GM12878 (cell line): ENCODE measurements around the gene CTIF. TPM values are rescaled to one million over a fixed set of nuclear protein-coding genes. Genes with fewer than 3 reads are reported as not detected.

Experiments used
- ATAC-seq: fragments of 200-7000 bp; cut with Tn5 transposase; 3 replicates; pipeline ENCODE4 v1.9.1; 2020; ENCODE audit warnings: mild to moderate bottlenecking, moderate library complexity
- BruUV-seq: library from RNA; stranded (reverse); fragments of 400-500 nt; replicated peaks from 2 replicates; lab custom pipeline; 2021; lab: Mats Ljungman, UMichigan
- CTCF ChIA-PET: fragments of 300-600 bp; sonication (Branson Sonifier 250); formaldehyde crosslinking; extraction: SDS; loops from one replicate; lab custom pipeline; 2021; ENCODE audit warnings: inconsistent platforms; lab: Yijun Ruan, JAX
- POLR2A ChIA-PET: fragments of 350-600 bp; formaldehyde crosslinking; extraction: SDS; loops from one replicate; lab custom pipeline; 2021; ENCODE audit warnings: inconsistent platforms; lab: Charles Lee
- RAD21 ChIA-PET: fragments of 300-600 bp; sonication (Branson Sonifier 250); formaldehyde crosslinking; loops from one replicate; lab custom pipeline; 2023; ENCODE audit warnings: antibody characterized with exemption; ENCODE audit not compliant: unreplicated experiment; lab: Charles Lee
- SMC1A ChIA-PET: fragments of 300-600 bp; sonication (Branson Sonifier 250); formaldehyde crosslinking; loops from one replicate; lab custom pipeline; 2023; ENCODE audit not compliant: unreplicated experiment, uncharacterized antibody; lab: Charles Lee
- DNase-seq: peaks from one replicate; pipeline ENCODE4 v3.0.0-alpha.2; 2011; ENCODE audit warnings: low read depth, low spot score
- FAIRE-seq: peaks from 3 replicates; lab custom pipeline; 2011; peaks lifted over from hg19 to GRCh38; lab: Jason Lieb, UNC
- H2AFZ ChIP-seq: 2 replicates; pipeline ENCODE4 v1.6.0; 2011; ENCODE audit warnings: low read depth, low read length, control low read depth; ENCODE audit not compliant: control insufficient read depth
- H3K27ac ChIP-seq: 2 replicates; pipeline ENCODE4 v1.5.1; 2011; ENCODE audit warnings: control low read depth; ENCODE audit not compliant: control insufficient read depth, insufficient read depth
- H3K27me3 ChIP-seq, 2 experiments: replicated peaks in 1 of 2; 2 replicates each; pipeline versions ENCODE4 v1.6.0 to v1.6.1; 2011; ENCODE audit warnings: low read length in 1 of 2; ENCODE audit not compliant: control insufficient read depth in 2 of 2, insufficient read depth in 2 of 2
- H3K36me3 ChIP-seq, 2 experiments: 2 replicates each; pipeline ENCODE4 v1.5.1; 2011; ENCODE audit warnings: low read length in 1 of 2; ENCODE audit not compliant: control insufficient read depth in 2 of 2, insufficient read depth in 2 of 2
- H3K4me1 ChIP-seq: 2 replicates; pipeline ENCODE4 v1.6.1; 2011; ENCODE audit warnings: mild to moderate bottlenecking, low read length, moderate library complexity, mixed read lengths; ENCODE audit not compliant: control insufficient read depth, insufficient read depth
- H3K4me2 ChIP-seq: 2 replicates; pipeline ENCODE4 v1.6.0; 2011; ENCODE audit warnings: control low read depth; ENCODE audit not compliant: control insufficient read depth, insufficient read depth
- H3K4me3 ChIP-seq: fragments of 200-600 bp; sonication (generic); 2 replicates; pipeline ENCODE4 v1.5.1; 2016
- H3K79me2 ChIP-seq: 2 replicates; pipeline ENCODE4 v1.6.0; 2011; ENCODE audit warnings: low read length; ENCODE audit not compliant: control insufficient read depth, insufficient read depth
- H3K9ac ChIP-seq: 2 replicates; pipeline ENCODE4 v1.8.0; 2011; ENCODE audit warnings: low read length, control low read depth, mixed read lengths; ENCODE audit not compliant: control insufficient read depth, insufficient read depth
- H3K9me3 ChIP-seq: replicated peaks from 3 replicates; pipeline ENCODE4 v1.5.1; 2011; ENCODE audit warnings: mild to moderate bottlenecking, low read length; ENCODE audit not compliant: control insufficient read depth, insufficient read depth
- H4K20me1 ChIP-seq: 2 replicates; pipeline ENCODE4 v1.6.0; 2011; ENCODE audit not compliant: control insufficient read depth, insufficient read depth
- ASH2L ChIP-seq: fragments of 300-600, 200-600 bp; sonication (generic); IDR thresholded peaks from 2 replicates; pipeline ENCODE4 v1.6.1; 2017; ENCODE audit warnings: low read depth, mild to moderate bottlenecking, borderline replicate concordance
- BMI1 ChIP-seq: fragments of 450-650 bp; IDR thresholded peaks from 2 replicates; pipeline ENCODE4 v1.6.1; 2016; ENCODE audit warnings: mild to moderate bottlenecking, moderate library complexity, borderline replicate concordance
- CHD2 ChIP-seq: IDR thresholded peaks from 2 replicates; pipeline ENCODE4 v1.6.1; 2011; ENCODE audit warnings: low read depth, low read length, improper control_type of control experiment, borderline replicate concordance
- ESRRA ChIP-seq: IDR thresholded peaks from 2 replicates; pipeline ENCODE4 v1.6.1; 2012; ENCODE audit warnings: mild to moderate bottlenecking, low read length, improper control_type of control experiment
- IRF4 ChIP-seq: IDR thresholded peaks from 2 replicates; pipeline ENCODE4 v1.6.1; 2011; ENCODE audit warnings: low read depth, low read length
- MEF2B ChIP-seq: fragments of 450-650 bp; IDR thresholded peaks from 2 replicates; pipeline ENCODE4 v1.6.1; 2018; ENCODE audit warnings: mild to moderate bottlenecking, moderate library complexity; ENCODE audit not compliant: partially characterized antibody, poor library complexity, severe bottlenecking
- NFYB ChIP-seq: IDR thresholded peaks from 2 replicates; pipeline ENCODE4 v1.6.1; 2011; ENCODE audit warnings: low read depth, mild to moderate bottlenecking, low read length, improper control_type of control experiment, moderate library complexity; ENCODE audit not compliant: insufficient read depth
- NR2C2 ChIP-seq: IDR thresholded peaks from 2 replicates; pipeline ENCODE4 v1.6.1; 2011; ENCODE audit warnings: borderline replicate concordance, low read depth; ENCODE audit not compliant: control insufficient read depth, insufficient read length
- RAD21 ChIP-seq: IDR thresholded peaks from 2 replicates; pipeline ENCODE4 v1.6.1; 2011; ENCODE audit warnings: mild to moderate bottlenecking, low read depth, low read length, moderate library complexity; ENCODE audit not compliant: insufficient read depth
- TBL1XR1 ChIP-seq: IDR thresholded peaks from 2 replicates; pipeline ENCODE4 v1.6.1; 2012; ENCODE audit warnings: low read depth, low read length, improper control_type of control experiment
- YBX1 ChIP-seq: fragments of 450-650 bp; IDR thresholded peaks from 2 replicates; pipeline ENCODE4 v1.6.1; 2016; ENCODE audit warnings: antibody characterized with exemption
- ZBED1 ChIP-seq: IDR thresholded peaks from 2 replicates; pipeline ENCODE4 v1.6.1; 2016; ENCODE audit warnings: borderline replicate concordance
- WGBS: methylation state at CpG from one replicate; pipeline ENCODE4 v1.1.6; 2016; ENCODE audit warnings: low lambda C conversion rate; ENCODE audit not compliant: insufficient replicate concordance, insufficient coverage; ENCODE audit errors: missing lambda C conversion rate; 5-methylcytosine and 5-hydroxymethylcytosine counted together
- in situ Hi-C: fragments of 300-500 bp; cut with MboI; formaldehyde crosslinking; loops from 9 replicates; pipeline ENCODE4 v1.14.3; 2018; ENCODE audit warnings: mixed read lengths
- intact Hi-C: fragments of 100-400 bp; cut with micrococcal nuclease; formaldehyde crosslinking; loops from one replicate; pipeline ENCODE4 v1.14.2; 2022; ENCODE audit not compliant: unreplicated experiment
- polyA plus RNA-seq, 11 experiments: library from polyadenylated mRNA; depleted of rRNA in 4 of 11; unstranded in 6 of 11; stranded (reverse) in 5 of 11; fragments of >200 nt; fragmentation: Nextera tagmentation in 4 of 11; fragmentation: Illumina TruSeq in 1 of 11; extraction: Ambion mirVana in 4 of 11; extraction: Trizol in 1 of 11; gene quantifications; 1 replicate in 1 of 11; 2 replicates in 10 of 11; pipeline versions ENCODE4 v1.2.1 to v1.2.3, GENCODE V29; 2011 to 2016; ENCODE audit warnings: inconsistent platforms in 2 of 11, missing spikeins in 2 of 11, low read depth in 1 of 11
- total RNA-seq, 4 experiments: library from RNA; depleted of rRNA in 3 of 4; stranded (reverse); fragments of >200 nt in 3 of 4; fragmentation: Illumina TruSeq in 1 of 4; extraction: Trizol in 1 of 4; gene quantifications; 2 replicates each; pipeline versions ENCODE4 v1.2.1 to v1.2.3, GENCODE V29; 2013 to 2021
- TF ChIP-seq, protein P1 (sequence below): fragments of 450-650 bp; IDR thresholded peaks from 2 replicates; pipeline ENCODE4 v1.6.1; 2017; ENCODE audit warnings: mild to moderate bottlenecking, low read depth, inconsistent platforms; ENCODE audit not compliant: poor library complexity, severe bottlenecking
- TF ChIP-seq, protein P2 (sequence below): fragments of 450-650 bp; IDR thresholded peaks from 2 replicates; pipeline ENCODE4 v1.6.1; 2018; ENCODE audit warnings: mild to moderate bottlenecking, low read depth, moderate library complexity; ENCODE audit not compliant: partially characterized antibody
- TF ChIP-seq, protein P3 (sequence below): fragments of 450-650 bp; IDR thresholded peaks from 2 replicates; pipeline ENCODE4 v1.6.1; 2014; ENCODE audit warnings: mild to moderate bottlenecking

The CTIF gene
- total and polyA plus RNA-seq, 10 of the 15 experiments (the other 5 are each of a cell fraction or from before 2014, with no cell fraction given): 0.06 to 11.6 (median 2.5) TPM

DNA sequence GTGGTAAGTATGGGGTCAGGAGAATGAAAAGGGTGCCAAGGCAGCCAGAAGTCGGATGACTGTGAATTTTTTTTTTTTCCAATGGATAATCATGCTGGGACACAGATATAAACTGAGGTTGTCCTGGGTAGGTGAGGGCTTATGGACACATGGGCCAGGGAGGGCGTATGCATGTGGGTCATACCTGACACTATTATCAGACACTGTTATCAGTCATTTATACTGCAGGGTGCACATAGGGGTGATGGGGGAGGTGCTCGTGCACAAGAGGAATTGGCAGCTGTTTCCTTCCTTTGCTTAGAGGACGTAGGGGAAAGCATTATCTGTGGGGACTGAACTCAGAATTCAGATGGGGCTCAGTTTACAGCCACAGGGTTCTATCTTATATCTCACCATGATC lies 10.1 kb downstream of the CTIF start:
- Histone ChIP-seq H3K27me3 (no peaks in the 10 kb centered on the region), H3K4me1 (no peaks in the 10 kb centered on the region), H3K9me3 (no peaks in the 10 kb centered on the region), H3K36me3 (no peaks in the 10 kb centered on the region), H3K27ac (no peak overlapping the region), H3K4me3 (no peak overlapping the region), H2AFZ (no peak overlapping the region), H3K79me2 (no peaks in the 10 kb centered on the region), H3K4me2 (no peak overlapping the region), H4K20me1 (no peaks in the 10 kb centered on the region), H3K9ac (no peak overlapping the region)
- ATAC-seq (no peak), DNase-seq (no peak), FAIRE-seq (no peak)
- ChIA-PET RAD21 (no interaction called here), SMC1A (no interaction called here), POLR2A (no interaction called here), CTCF (no interaction called here)
- intact Hi-C loops (no loop called here), in situ Hi-C loops (no loop called here)
- no peak for TF ChIP-seq ESRRA
- no peak for TF ChIP-seq YBX1
- TF ChIP-seq, protein P1, sequence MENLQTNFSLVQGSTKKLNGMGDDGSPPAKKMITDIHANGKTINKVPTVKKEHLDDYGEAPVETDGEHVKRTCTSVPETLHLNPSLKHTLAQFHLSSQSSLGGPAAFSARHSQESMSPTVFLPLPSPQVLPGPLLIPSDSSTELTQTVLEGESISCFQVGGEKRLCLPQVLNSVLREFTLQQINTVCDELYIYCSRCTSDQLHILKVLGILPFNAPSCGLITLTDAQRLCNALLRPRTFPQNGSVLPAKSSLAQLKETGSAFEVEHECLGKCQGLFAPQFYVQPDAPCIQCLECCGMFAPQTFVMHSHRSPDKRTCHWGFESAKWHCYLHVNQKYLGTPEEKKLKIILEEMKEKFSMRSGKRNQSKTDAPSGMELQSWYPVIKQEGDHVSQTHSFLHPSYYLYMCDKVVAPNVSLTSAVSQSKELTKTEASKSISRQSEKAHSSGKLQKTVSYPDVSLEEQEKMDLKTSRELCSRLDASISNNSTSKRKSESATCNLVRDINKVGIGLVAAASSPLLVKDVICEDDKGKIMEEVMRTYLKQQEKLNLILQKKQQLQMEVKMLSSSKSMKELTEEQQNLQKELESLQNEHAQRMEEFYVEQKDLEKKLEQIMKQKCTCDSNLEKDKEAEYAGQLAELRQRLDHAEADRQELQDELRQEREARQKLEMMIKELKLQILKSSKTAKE: no peak
- TF ChIP-seq, protein P2, sequence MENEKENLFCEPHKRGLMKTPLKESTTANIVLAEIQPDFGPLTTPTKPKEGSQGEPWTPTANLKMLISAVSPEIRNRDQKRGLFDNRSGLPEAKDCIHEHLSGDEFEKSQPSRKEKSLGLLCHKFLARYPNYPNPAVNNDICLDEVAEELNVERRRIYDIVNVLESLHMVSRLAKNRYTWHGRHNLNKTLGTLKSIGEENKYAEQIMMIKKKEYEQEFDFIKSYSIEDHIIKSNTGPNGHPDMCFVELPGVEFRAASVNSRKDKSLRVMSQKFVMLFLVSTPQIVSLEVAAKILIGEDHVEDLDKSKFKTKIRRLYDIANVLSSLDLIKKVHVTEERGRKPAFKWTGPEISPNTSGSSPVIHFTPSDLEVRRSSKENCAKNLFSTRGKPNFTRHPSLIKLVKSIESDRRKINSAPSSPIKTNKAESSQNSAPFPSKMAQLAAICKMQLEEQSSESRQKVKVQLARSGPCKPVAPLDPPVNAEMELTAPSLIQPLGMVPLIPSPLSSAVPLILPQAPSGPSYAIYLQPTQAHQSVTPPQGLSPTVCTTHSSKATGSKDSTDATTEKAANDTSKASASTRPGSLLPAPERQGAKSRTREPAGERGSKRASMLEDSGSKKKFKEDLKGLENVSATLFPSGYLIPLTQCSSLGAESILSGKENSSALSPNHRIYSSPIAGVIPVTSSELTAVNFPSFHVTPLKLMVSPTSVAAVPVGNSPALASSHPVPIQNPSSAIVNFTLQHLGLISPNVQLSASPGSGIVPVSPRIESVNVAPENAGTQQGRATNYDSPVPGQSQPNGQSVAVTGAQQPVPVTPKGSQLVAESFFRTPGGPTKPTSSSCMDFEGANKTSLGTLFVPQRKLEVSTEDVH: no peak
- TF ChIP-seq TBL1XR1: no peak
- TF ChIP-seq ZBED1: no peak
- TF ChIP-seq NR2C2: no peak
- TF ChIP-seq BMI1: no peak
- TF ChIP-seq RAD21: no peak
- TF ChIP-seq ASH2L: no peak
- no peak for TF ChIP-seq MEF2B
- TF ChIP-seq NFYB: no peak
- no peak for TF ChIP-seq IRF4
- TF ChIP-seq, protein P3, sequence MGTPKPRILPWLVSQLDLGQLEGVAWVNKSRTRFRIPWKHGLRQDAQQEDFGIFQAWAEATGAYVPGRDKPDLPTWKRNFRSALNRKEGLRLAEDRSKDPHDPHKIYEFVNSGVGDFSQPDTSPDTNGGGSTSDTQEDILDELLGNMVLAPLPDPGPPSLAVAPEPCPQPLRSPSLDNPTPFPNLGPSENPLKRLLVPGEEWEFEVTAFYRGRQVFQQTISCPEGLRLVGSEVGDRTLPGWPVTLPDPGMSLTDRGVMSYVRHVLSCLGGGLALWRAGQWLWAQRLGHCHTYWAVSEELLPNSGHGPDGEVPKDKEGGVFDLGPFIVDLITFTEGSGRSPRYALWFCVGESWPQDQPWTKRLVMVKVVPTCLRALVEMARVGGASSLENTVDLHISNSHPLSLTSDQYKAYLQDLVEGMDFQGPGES: no peak
- no peak for TF ChIP-seq CHD2
- 49% methylated on average over 4 of the region's 4 CpGs for WGBS
- BruUV-seq: no TSS peak
